ENCODE data around the gene ATP6V1G2.
"Not testable (repeated sequence)": the region's sequence is repeated elsewhere in the genome, so short reads cannot be mapped to it uniquely, and the experiment has no call there.

Gene ATP6V1G2

GRCh38 chr6:31575952-31576685 is 29.7 kb upstream of the ATP6V1G2 start:
- DNase-seq = no peak

GRCh38 chr6:31575335-31575901 is 29.0 kb upstream of the ATP6V1G2 start, which contains the start of gene TNF:
Gene TNF, plus strand, starts transcription at chr6:31575565. Its CDS starts 177 bp downstream, at chr6:31575742.
- DNase-seq = no peak

- no peak for DNase-seq
These were observed 28.0 kb upstream of the ATP6V1G2 start for GRCh38 chr6:31574106-31575061.

- DNase-seq = no peak
These were observed 27.1 kb upstream of the ATP6V1G2 start for GRCh38 chr6:31573239-31574105.

GRCh38 chr6:31572041-31572911 is 25.9 kb upstream of the ATP6V1G2 start, which contains the start of gene LTA:
Gene LTA, plus strand, starts transcription at chr6:31572289. Its CDS starts 454 bp downstream, at chr6:31572743.
- peak; percentile 66 for DNase-seq

- DNase-seq = no peak
These were observed 23.6 kb upstream of the ATP6V1G2 start for GRCh38 chr6:31569861-31570536.

GRCh38 chr6:31568537-31568961 is 22.1 kb upstream of the ATP6V1G2 start:
- no peak for DNase-seq

GRCh38 chr6:31567531-31568370 is 21.3 kb upstream of the ATP6V1G2 start:
- no peak for DNase-seq

GRCh38 chr6:31560697-31561058 is 14.3 kb upstream of the ATP6V1G2 start:
- no peak for DNase-seq

GRCh38 chr6:31559958-31560696 is 13.7 kb upstream of the ATP6V1G2 start:
- DNase-seq = no peak

GRCh38 chr6:31559606-31559957 is 13.2 kb upstream of the ATP6V1G2 start:
- no peak for DNase-seq

GRCh38 chr6:31558631-31559500 is 12.5 kb upstream of the ATP6V1G2 start:
- DNase-seq = peak; percentile 43

GRCh38 chr6:31558318-31558625 is 11.9 kb upstream of the ATP6V1G2 start:
- no peak for DNase-seq

- no peak for DNase-seq
These were observed 11.3 kb upstream of the ATP6V1G2 start for GRCh38 chr6:31557443-31558317.

GRCh38 chr6:31556307-31556706 is 9.9 kb upstream of the ATP6V1G2 start:
- no peak for DNase-seq

- not testable (repeated sequence) for DNase-seq
These were observed 5.0 kb upstream of the ATP6V1G2 start for GRCh38 chr6:31551371-31551770.

GRCh38 chr6:31548544-31548873 is 2.1 kb upstream of the ATP6V1G2 start:
- DNase-seq = no peak
